ENCODE data around the gene THSD7A.

DNA sequence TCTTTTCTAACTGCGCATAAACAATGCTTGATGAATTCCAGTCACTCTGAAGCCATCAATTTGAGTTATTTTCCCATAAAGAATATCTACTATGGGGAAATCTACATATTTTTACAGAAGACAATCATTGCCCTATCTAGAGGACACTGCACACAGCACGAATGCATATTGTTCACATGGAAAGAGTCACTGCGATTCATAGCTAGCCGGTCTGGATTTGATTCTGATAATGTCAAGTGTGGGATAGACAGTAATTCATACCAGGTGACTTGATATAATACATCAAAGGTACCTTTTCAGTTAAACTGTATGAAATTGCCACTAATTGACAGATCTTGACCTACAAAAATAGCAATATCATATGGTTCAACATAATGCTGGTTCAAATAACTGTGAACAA, 255.7 kb downstream of the THSD7A start:
- TF ChIP-seq, protein P1, sequence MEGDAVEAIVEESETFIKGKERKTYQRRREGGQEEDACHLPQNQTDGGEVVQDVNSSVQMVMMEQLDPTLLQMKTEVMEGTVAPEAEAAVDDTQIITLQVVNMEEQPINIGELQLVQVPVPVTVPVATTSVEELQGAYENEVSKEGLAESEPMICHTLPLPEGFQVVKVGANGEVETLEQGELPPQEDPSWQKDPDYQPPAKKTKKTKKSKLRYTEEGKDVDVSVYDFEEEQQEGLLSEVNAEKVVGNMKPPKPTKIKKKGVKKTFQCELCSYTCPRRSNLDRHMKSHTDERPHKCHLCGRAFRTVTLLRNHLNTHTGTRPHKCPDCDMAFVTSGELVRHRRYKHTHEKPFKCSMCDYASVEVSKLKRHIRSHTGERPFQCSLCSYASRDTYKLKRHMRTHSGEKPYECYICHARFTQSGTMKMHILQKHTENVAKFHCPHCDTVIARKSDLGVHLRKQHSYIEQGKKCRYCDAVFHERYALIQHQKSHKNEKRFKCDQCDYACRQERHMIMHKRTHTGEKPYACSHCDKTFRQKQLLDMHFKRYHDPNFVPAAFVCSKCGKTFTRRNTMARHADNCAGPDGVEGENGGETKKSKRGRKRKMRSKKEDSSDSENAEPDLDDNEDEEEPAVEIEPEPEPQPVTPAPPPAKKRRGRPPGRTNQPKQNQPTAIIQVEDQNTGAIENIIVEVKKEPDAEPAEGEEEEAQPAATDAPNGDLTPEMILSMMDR (IDR thresholded peaks at IDR 0.05) = no peak
- TF ChIP-seq POLR2A (IDR thresholded peaks at IDR 0.05) = no peak
